H9 (cell line): ENCODE data around the gene MXRA7. TPM values are rescaled to one million over a fixed set of nuclear protein-coding genes. Genes with fewer than 3 reads are reported as not detected.
A peak's percentile ranks its signal among the peaks of the same experiment; 100 is the strongest.

Experiments used
- DNase-seq: peaks from one replicate; pipeline ENCODE4 v3.0.0-alpha.2; 2017
- H2AFZ ChIP-seq: one replicate; pipeline ENCODE4 v1.6.1; 2013; ENCODE audit warnings: mild to moderate bottlenecking, low read length, control low read depth, moderate library complexity
- H2AK5ac ChIP-seq: 2 replicates; pipeline ENCODE4 v1.6.1; 2013; ENCODE audit warnings: low read length, control low read depth, mixed read lengths; ENCODE audit not compliant: insufficient read length
- H2BK120ac ChIP-seq: one replicate; pipeline ENCODE4 v1.6.1; 2013; ENCODE audit warnings: low read depth, mild to moderate bottlenecking, low read length, control low read depth, inconsistent platforms; ENCODE audit not compliant: poor library complexity, severe bottlenecking
- H2BK12ac ChIP-seq: 2 replicates; pipeline ENCODE4 v1.6.1; 2013; ENCODE audit warnings: low read length, control low read depth, mixed read lengths, low read depth; ENCODE audit not compliant: insufficient read length
- H2BK15ac ChIP-seq: 2 replicates; pipeline ENCODE4 v1.6.1; 2013; ENCODE audit warnings: low read depth, low read length, control low read depth
- H2BK20ac ChIP-seq: one replicate; pipeline ENCODE4 v1.6.1; 2013; ENCODE audit warnings: low read depth, mild to moderate bottlenecking, low read length, control low read depth, inconsistent platforms; ENCODE audit not compliant: poor library complexity, severe bottlenecking
- H2BK5ac ChIP-seq: 2 replicates; pipeline ENCODE4 v1.6.1; 2013; ENCODE audit warnings: low read length, control low read depth, mixed read lengths; ENCODE audit not compliant: insufficient read length
- H3K14ac ChIP-seq: 2 replicates; pipeline ENCODE4 v1.6.1; 2013; ENCODE audit warnings: low read length, control low read depth; ENCODE audit not compliant: insufficient read depth
- H3K18ac ChIP-seq: 2 replicates; pipeline ENCODE4 v1.6.1; 2013; ENCODE audit warnings: low read depth, mild to moderate bottlenecking, mixed read lengths, low read length, control low read depth; ENCODE audit not compliant: insufficient read length
- H3K23ac ChIP-seq: 2 replicates; pipeline ENCODE4 v1.6.1; 2013; ENCODE audit warnings: low read length, control low read depth, mixed read lengths, low read depth; ENCODE audit not compliant: insufficient read length
- H3K23me2 ChIP-seq: 2 replicates; pipeline ENCODE4 v1.6.1; 2013; ENCODE audit warnings: low read depth, mild to moderate bottlenecking, mixed read lengths, low read length, control low read depth; ENCODE audit not compliant: insufficient read length, poor library complexity, severe bottlenecking
- H3K27ac ChIP-seq: 2 replicates; pipeline ENCODE4 v1.5.1; 2013; ENCODE audit warnings: low read length, control low read depth, mixed read lengths, low read depth; ENCODE audit not compliant: insufficient read length
- H3K27me3 ChIP-seq: 2 replicates; pipeline ENCODE4 v1.6.1; 2013; ENCODE audit warnings: low read length, control low read depth, inconsistent platforms; ENCODE audit not compliant: insufficient read depth
- H3K4ac ChIP-seq: 2 replicates; pipeline ENCODE4 v1.6.1; 2013; ENCODE audit warnings: low read depth, mild to moderate bottlenecking, control low read depth, inconsistent platforms, low read length, moderate library complexity
- H3K4me1 ChIP-seq: 2 replicates; pipeline ENCODE4 v1.6.1; 2013; ENCODE audit warnings: low read length, control low read depth, inconsistent platforms; ENCODE audit not compliant: insufficient read depth
- H3K4me2 ChIP-seq: 2 replicates; pipeline ENCODE4 v1.6.1; 2013; ENCODE audit warnings: low read length, control low read depth, mixed read lengths; ENCODE audit not compliant: insufficient read length, insufficient read depth
- H3K56ac ChIP-seq: 2 replicates; pipeline ENCODE4 v1.6.1; 2013; ENCODE audit warnings: low read depth, mild to moderate bottlenecking, mixed read lengths, low read length, control low read depth; ENCODE audit not compliant: insufficient read length
- H3K79me1 ChIP-seq: 2 replicates; pipeline ENCODE4 v1.6.1; 2013; ENCODE audit warnings: low read depth, mild to moderate bottlenecking, moderate library complexity, low read length, control low read depth, inconsistent platforms; ENCODE audit not compliant: insufficient read depth, poor library complexity, severe bottlenecking
- H3K79me2 ChIP-seq: 2 replicates; pipeline ENCODE4 v1.6.1; 2013; ENCODE audit warnings: low read length, control low read depth, inconsistent platforms; ENCODE audit not compliant: insufficient read depth
- H3K9ac ChIP-seq: 2 replicates; pipeline ENCODE4 v1.6.1; 2013; ENCODE audit warnings: low read length, control low read depth, mixed read lengths; ENCODE audit not compliant: insufficient read length; ENCODE audit errors: extremely low read depth
- H3K9me3 ChIP-seq: one replicate; pipeline ENCODE4 v1.6.1; 2013; ENCODE audit warnings: low read depth, low read length, inconsistent platforms; ENCODE audit not compliant: control insufficient read depth
- H3T11ph ChIP-seq: one replicate; pipeline ENCODE4 v1.6.1; 2013; ENCODE audit warnings: mild to moderate bottlenecking, low read length, control low read depth, inconsistent platforms
- H4K20me1 ChIP-seq: one replicate; pipeline ENCODE4 v1.6.1; 2013; ENCODE audit not compliant: control insufficient read depth, insufficient read length, insufficient read depth
- H4K5ac ChIP-seq: 2 replicates; pipeline ENCODE4 v1.6.1; 2013; ENCODE audit warnings: low read depth, mild to moderate bottlenecking, mixed read lengths, low read length, control low read depth; ENCODE audit not compliant: insufficient read length
- H4K8ac ChIP-seq: replicated peaks from 2 replicates; pipeline ENCODE4 v1.6.1; 2013; ENCODE audit warnings: low read length, control low read depth, mixed read lengths, low read depth; ENCODE audit not compliant: insufficient read length
- H4K91ac ChIP-seq: 2 replicates; pipeline ENCODE4 v1.6.1; 2013; ENCODE audit warnings: low read depth, mild to moderate bottlenecking, moderate library complexity, mixed read lengths, low read length, control low read depth; ENCODE audit not compliant: insufficient read length
- H3K27ac Mint-ChIP-seq, 3 experiments: 2 replicates in 2 of 3; 3 replicates in 1 of 3; pipeline ENCODE4 v1.8.0; 2020 to 2021; ENCODE audit warnings: mixed read lengths in 3 of 3, mild to moderate bottlenecking in 1 of 3, moderate library complexity in 1 of 3
- H3K27me3 Mint-ChIP-seq: 2 replicates; pipeline ENCODE4 v1.8.0; 2021; ENCODE audit warnings: low read depth, mild to moderate bottlenecking, moderate library complexity, mixed read lengths
- H3K36me3 Mint-ChIP-seq, 3 experiments: 2 replicates in 2 of 3; 3 replicates in 1 of 3; pipeline ENCODE4 v1.8.0; 2020 to 2021; ENCODE audit warnings: low read depth in 3 of 3, mixed read lengths in 3 of 3; ENCODE audit not compliant: insufficient read depth in 1 of 3
- H3K4me1 Mint-ChIP-seq, 2 experiments: 2 replicates each; pipeline ENCODE4 v1.8.0; 2020; ENCODE audit warnings: mixed read lengths in 2 of 2
- H3K4me3 Mint-ChIP-seq, 2 experiments: 2 replicates in 1 of 2; 3 replicates in 1 of 2; pipeline ENCODE4 v1.8.0; 2020 to 2021; ENCODE audit warnings: mild to moderate bottlenecking in 2 of 2, mixed read lengths in 2 of 2, moderate library complexity in 1 of 2
- H3K9me3 Mint-ChIP-seq, 2 experiments: 2 replicates in 1 of 2; 3 replicates in 1 of 2; pipeline ENCODE4 v1.8.0; 2020; ENCODE audit warnings: mild to moderate bottlenecking in 2 of 2, mixed read lengths in 2 of 2, moderate library complexity in 1 of 2
- CTCF ChIP-seq: fragments of 200-600 bp; sonication (generic); conservative IDR thresholded peaks from 3 replicates; pipeline ENCODE4 v1.8.0; 2021; ENCODE audit warnings: antibody characterized with exemption, mild to moderate bottlenecking
- WGBS: extraction: QIAGEN DNeasy Blood & Tissue Kit; methylation state at CpG from one replicate; pipeline ENCODE4 v1.1.7; 2013; ENCODE audit warnings: missing lambda C conversion rate, low lambda C conversion rate, mixed read lengths; ENCODE audit not compliant: insufficient read length; ENCODE audit errors: extremely low coverage; 5-methylcytosine and 5-hydroxymethylcytosine counted together
- total RNA-seq: library from RNA; stranded (reverse); gene quantifications from 2 replicates; pipeline ENCODE4 v1.2.1, GENCODE V29; 2021

The MXRA7 gene
- total RNA-seq, 1 experiment from 2014 or later = 28.2 TPM

- Histone ChIP-seq H3K27me3 (no peaks in the 10 kb centered on the region), H2AK5ac (no peak within 1 kb of the TSS), H3K27ac (peak within 1 kb of the TSS; percentile 78), H2BK20ac (no peak within 1 kb of the TSS), H3K9ac (peak within 1 kb of the TSS; percentile 96), H2BK5ac (peak within 1 kb of the TSS; percentile 84), H3K4me2 (peak within 1 kb of the TSS; percentile 71), H3K79me1 (no peaks in the 10 kb centered on the region), H3K56ac (peak within 1 kb of the TSS; percentile 93), H2BK12ac (peak within 1 kb of the TSS; percentile 97), H2BK120ac (peak within 1 kb of the TSS; percentile 93), H3T11ph (peak within 1 kb of the TSS; percentile 98), H3K23ac (no peak within 1 kb of the TSS), H2AFZ (no peak within 1 kb of the TSS), H4K5ac (peak within 1 kb of the TSS; percentile 73), H3K9me3 (no peaks in the 10 kb centered on the region), H3K14ac (peak within 1 kb of the TSS; percentile 99), H2BK15ac (no peak within 1 kb of the TSS), H4K91ac (peak within 1 kb of the TSS; percentile 79), H3K23me2 (no peaks in the 10 kb centered on the region), H3K4me1 (no peaks in the 10 kb centered on the region), H4K20me1 (no peaks in the 10 kb centered on the region), H4K8ac (no peak within 1 kb of the TSS), H3K4ac (peak within 1 kb of the TSS; percentile 71), H3K79me2 (peaks cover 17% of the 10 kb centered on the region; the same call in 1 of the 2 replicates), H3K18ac (peak within 1 kb of the TSS; percentile 99)
- WGBS = no CpG with 5 or more reads among the region's 57 CpGs
- peaks cover 2% of the 10 kb centered on the region for H3K27me3 Mint-ChIP-seq
- TF ChIP-seq CTCF = no peak
- peaks cover 3 to 7% of the 10 kb centered on the region in 2 experiments; a peak in 2 of 5 replicates for H3K9me3 Mint-ChIP-seq
- H3K4me1 Mint-ChIP-seq = peaks cover 29 to 34% of the 10 kb centered on the region in 2 experiments
- H3K36me3 Mint-ChIP-seq = peaks cover 40 to 57% (median 43%) of the 10 kb centered on the region in 3 experiments
- H3K27ac Mint-ChIP-seq = peak within 1 kb of the TSS; percentile 100
- peak within 1 kb of the TSS; percentile 95 to 99 for H3K4me3 Mint-ChIP-seq
- DNase-seq = peak; percentile 98
Observed at GRCh38 chr17:76737676-76738467, 27.1 kb upstream of the MXRA7 start, which contains the start of gene MFSD11. Gene MFSD11 (plus strand): TSS chr17:76738119. CDS start chr17:76738353, 234 bp downstream.
